NCI-H748 (cell line): ENCODE measurements around the gene KCNQ1.

Source experiments
- DNase-seq: peaks from one replicate; lab custom pipeline; 2025; ENCODE audit not compliant: unreplicated experiment; lab: John Stamatoyannopoulos, UW

Gene KCNQ1

GRCh38 chr11:2831781-2832532, 387.1 kb downstream of the KCNQ1 start:
- no peak for DNase-seq

GRCh38 chr11:2832533-2833020, 387.8 kb downstream of the KCNQ1 start:
- no peak for DNase-seq

- DNase-seq: no peak
Observed at GRCh38 chr11:2833051-2833715, 388.4 kb downstream of the KCNQ1 start.

- no peak for DNase-seq
Observed at GRCh38 chr11:2833716-2834502, 389.1 kb downstream of the KCNQ1 start.

- no peak for DNase-seq
Observed at GRCh38 chr11:2834503-2835273, 389.9 kb downstream of the KCNQ1 start.

- DNase-seq: no peak
Observed at GRCh38 chr11:2835296-2835695, 390.5 kb downstream of the KCNQ1 start.

GRCh38 chr11:2835751-2836150, 390.9 kb downstream of the KCNQ1 start:
- DNase-seq: no peak

GRCh38 chr11:2836315-2837095, 391.7 kb downstream of the KCNQ1 start:
- no peak for DNase-seq

GRCh38 chr11:2837096-2837601, 392.3 kb downstream of the KCNQ1 start:
- peak; percentile 49 for DNase-seq

GRCh38 chr11:2837651-2838050, 392.8 kb downstream of the KCNQ1 start:
- no peak for DNase-seq

GRCh38 chr11:2838091-2838490, 393.3 kb downstream of the KCNQ1 start:
- no peak for DNase-seq

GRCh38 chr11:2838676-2839294, 394.0 kb downstream of the KCNQ1 start:
- DNase-seq: no peak

GRCh38 chr11:2839395-2839943, 394.7 kb downstream of the KCNQ1 start:
- no peak for DNase-seq

GRCh38 chr11:2841411-2842190, 396.8 kb downstream of the KCNQ1 start:
- DNase-seq: no peak

GRCh38 chr11:2842876-2843275, 398.1 kb downstream of the KCNQ1 start:
- no peak for DNase-seq

GRCh38 chr11:2843551-2843950, 398.7 kb downstream of the KCNQ1 start:
- DNase-seq: no peak

GRCh38 chr11:2844116-2844842, 399.5 kb downstream of the KCNQ1 start:
- DNase-seq: no peak

- no peak for DNase-seq
Observed at GRCh38 chr11:2844996-2845395, 400.2 kb downstream of the KCNQ1 start.
